ENCODE results near the gene ZFAND3.

- TF ChIP-seq CTCF (optimal IDR thresholded peaks at IDR 0.05 in 1 of 3, IDR thresholded peaks at IDR 0.05 in 1 of 3, conservative IDR thresholded peaks at IDR 0.05 in 1 of 3; ENCODE audit: extremely low read depth in 1 of 3, insufficient read depth in 2 of 3, low read length in 3 of 3) (no peak), EZH2 (IDR thresholded peaks at IDR 0.05; ENCODE audit: low read length) (no peak)
Observed at GRCh38 chr6:38149531-38149930, 330.0 kb downstream of the ZFAND3 start.

Measured in keratinocyte (primary cell).